Measurements from ENCODE around the gene PSMG2.

PSMG2 gene

DNA sequence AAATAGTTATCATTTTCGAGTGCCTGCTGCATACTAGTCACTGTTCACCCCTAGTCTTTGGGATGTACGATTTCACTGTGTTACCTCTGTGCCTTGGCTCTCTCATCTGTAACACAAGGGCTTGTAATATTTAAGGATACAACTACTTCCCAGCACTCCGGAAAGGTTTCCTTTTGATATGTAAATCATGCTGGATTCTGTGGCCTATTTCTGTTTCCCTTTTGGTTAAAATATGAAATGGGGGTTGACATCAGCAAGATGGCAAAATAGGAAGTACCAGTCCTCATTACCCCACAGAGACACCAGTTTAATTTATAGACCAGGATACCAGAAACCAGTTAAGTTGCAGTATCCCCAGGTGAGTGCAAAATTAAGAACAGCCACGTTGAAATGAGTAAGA is 23.5 kb downstream of the PSMG2 start:
- no peak for DNase-seq (ENCODE audit: low read depth)
- no peak overlapping the region for H3K4me3 ChIP-seq (ENCODE audit: low read depth, low read length)
- TF ChIP-seq, protein P1, sequence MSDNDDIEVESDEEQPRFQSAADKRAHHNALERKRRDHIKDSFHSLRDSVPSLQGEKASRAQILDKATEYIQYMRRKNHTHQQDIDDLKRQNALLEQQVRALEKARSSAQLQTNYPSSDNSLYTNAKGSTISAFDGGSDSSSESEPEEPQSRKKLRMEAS (IDR thresholded peaks at IDR 0.05; ENCODE audit: low read depth, low read length), result no peak

DNA sequence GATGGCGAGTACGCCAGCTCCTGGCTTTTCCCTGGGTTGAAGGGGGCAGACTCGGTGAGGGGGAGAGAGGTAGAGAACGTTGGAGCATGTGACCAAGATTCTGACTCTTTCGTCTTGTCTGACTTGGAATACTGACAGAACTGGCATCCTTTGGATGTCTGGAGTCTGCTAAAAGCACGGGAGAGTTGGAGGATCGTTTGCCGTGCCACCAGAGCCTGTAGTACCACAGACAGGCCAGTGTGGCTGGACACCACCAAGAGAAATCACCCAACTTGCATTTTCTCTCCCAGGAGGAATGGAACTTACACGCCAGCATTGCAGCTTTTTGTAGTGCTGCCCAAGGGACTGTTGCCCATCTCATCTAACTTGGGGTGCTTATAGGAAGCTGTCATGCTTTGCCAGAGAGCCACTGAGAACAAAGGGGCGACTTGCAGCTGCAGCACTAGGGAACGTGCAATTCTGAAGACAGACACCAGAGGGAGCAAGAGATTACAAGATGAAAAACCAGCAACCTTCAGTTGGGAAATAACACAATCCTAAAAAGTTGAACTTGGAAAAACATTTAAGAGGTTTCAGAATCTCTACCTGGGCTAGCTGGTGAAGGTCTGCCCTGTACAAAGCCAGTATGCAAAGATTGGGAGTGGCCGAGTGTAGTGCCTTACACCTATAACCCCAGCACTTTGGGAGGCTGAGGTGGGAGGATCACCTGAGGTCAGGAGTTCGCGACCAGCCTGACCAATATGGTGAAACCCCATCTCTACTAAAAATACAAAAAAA is 24.1 kb downstream of the PSMG2 start:
- TF ChIP-seq POLR2A (IDR thresholded peaks at IDR 0.05; ENCODE audit: extremely low read depth, insufficient read length), result no peak
- TF ChIP-seq, protein P2, sequence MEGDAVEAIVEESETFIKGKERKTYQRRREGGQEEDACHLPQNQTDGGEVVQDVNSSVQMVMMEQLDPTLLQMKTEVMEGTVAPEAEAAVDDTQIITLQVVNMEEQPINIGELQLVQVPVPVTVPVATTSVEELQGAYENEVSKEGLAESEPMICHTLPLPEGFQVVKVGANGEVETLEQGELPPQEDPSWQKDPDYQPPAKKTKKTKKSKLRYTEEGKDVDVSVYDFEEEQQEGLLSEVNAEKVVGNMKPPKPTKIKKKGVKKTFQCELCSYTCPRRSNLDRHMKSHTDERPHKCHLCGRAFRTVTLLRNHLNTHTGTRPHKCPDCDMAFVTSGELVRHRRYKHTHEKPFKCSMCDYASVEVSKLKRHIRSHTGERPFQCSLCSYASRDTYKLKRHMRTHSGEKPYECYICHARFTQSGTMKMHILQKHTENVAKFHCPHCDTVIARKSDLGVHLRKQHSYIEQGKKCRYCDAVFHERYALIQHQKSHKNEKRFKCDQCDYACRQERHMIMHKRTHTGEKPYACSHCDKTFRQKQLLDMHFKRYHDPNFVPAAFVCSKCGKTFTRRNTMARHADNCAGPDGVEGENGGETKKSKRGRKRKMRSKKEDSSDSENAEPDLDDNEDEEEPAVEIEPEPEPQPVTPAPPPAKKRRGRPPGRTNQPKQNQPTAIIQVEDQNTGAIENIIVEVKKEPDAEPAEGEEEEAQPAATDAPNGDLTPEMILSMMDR (IDR thresholded peaks at IDR 0.05; ENCODE audit: low read depth, low read length), result peak; percentile 79
- no peak for TF ChIP-seq MYC (IDR thresholded peaks at IDR 0.05; ENCODE audit: low read depth, low read length)
- TF ChIP-seq, protein P1 (IDR thresholded peaks at IDR 0.05; ENCODE audit: low read depth, low read length), result no peak
- DNase-seq (ENCODE audit: low read depth), result peak; percentile 74

DNA sequence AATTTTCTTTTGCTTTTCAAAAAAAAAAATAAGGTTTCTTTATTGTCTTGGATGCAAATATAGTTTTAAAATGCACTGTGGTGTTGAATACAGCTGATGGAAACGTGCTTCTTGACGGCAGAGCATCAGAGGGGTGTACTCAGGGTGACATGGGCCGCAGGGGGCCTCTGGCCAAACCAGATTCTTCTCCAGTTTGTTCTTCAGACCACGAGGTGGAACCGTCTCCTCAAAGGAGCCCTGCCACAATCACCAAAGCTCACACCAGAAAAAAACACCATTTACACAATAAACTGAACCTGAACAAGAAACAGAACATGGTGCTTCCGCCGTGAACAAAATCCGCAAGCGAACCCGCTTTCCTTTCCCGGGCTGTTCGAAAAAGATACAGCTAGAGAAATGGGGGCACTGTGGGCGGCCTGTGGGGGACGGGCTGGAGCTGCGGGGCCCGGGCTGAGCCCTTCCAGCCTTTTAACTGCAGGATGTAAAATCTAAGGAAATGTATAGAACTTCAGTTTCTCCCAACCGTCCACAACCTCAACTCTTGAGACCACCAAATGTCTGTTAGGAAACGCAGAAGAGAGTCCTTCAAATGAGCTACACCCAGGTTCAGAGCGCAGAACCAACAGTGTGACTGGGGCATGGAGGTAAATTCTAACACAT is 34.5 kb downstream of the PSMG2 start:
- H3K4me3 ChIP-seq (ENCODE audit: low read depth, low read length), result no peak overlapping the region
- DNase-seq (ENCODE audit: low read depth), result no peak
- TF ChIP-seq, protein P2 (IDR thresholded peaks at IDR 0.05; ENCODE audit: low read depth, low read length), result no peak

More for the DNA sequence above, 24.1 kb downstream of the PSMG2 start:
- H3K4me3 ChIP-seq (ENCODE audit: low read depth, low read length), result no peak overlapping the region

DNA sequence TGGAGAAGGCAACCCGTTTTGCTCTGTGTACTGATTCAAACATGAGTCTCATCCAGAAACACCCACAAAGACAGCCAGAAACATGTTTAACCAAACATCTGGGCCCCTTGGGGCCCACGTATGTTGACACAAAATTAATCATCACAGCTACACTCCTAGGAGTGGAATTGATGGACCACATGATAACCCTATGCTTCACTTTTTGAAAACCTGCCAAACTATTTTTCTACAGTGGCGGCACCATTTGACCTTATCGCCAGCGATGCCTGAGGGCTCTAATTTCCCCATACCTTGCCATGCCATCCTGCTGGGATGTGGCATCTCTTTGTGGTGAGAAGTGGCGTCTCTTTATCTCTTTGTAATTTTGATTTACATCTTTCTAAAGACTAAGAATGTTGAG is 38.5 kb downstream of the PSMG2 start:
- H3K4me3 ChIP-seq (ENCODE audit: low read depth, low read length), result no peak overlapping the region
- TF ChIP-seq, protein P1 (IDR thresholded peaks at IDR 0.05; ENCODE audit: low read depth, low read length), result no peak
- TF ChIP-seq MYC (IDR thresholded peaks at IDR 0.05; ENCODE audit: low read depth, low read length) (no peak), POLR2A (IDR thresholded peaks at IDR 0.05; ENCODE audit: extremely low read depth, insufficient read length) (no peak)
- TF ChIP-seq, protein P2 (IDR thresholded peaks at IDR 0.05; ENCODE audit: low read depth, low read length), result no peak

DNA sequence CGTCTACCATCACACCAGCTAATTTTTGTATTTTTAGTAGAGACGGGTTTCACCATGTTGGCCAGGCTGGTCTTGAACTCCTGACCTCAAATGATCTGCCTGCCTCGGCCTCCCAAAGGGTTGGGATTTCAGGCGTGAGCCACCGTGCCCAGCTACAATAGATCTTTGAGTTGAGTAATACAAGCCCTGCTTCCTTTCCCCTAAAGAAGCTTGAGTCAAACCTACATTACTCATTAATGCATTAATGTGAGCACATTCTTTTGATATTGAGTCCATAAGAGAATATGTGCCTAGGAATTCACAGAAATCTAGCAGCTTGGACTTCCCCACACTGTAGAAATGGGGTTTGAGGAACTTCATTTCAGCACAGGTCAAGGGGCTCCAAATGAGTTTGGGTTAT is 39.6 kb downstream of the PSMG2 start:
- DNase-seq (ENCODE audit: low read depth), result no peak
- no peak overlapping the region for H3K4me3 ChIP-seq (ENCODE audit: low read depth, low read length)
- TF ChIP-seq, protein P1 (IDR thresholded peaks at IDR 0.05; ENCODE audit: low read depth, low read length), result no peak
- TF ChIP-seq POLR2A (IDR thresholded peaks at IDR 0.05; ENCODE audit: extremely low read depth, insufficient read length) (no peak), MYC (IDR thresholded peaks at IDR 0.05; ENCODE audit: low read depth, low read length) (no peak)
- TF ChIP-seq, protein P2 (IDR thresholded peaks at IDR 0.05; ENCODE audit: low read depth, low read length), result no peak

More for the DNA sequence above, 38.5 kb downstream of the PSMG2 start:
- DNase-seq (ENCODE audit: low read depth), result no peak

DNA sequence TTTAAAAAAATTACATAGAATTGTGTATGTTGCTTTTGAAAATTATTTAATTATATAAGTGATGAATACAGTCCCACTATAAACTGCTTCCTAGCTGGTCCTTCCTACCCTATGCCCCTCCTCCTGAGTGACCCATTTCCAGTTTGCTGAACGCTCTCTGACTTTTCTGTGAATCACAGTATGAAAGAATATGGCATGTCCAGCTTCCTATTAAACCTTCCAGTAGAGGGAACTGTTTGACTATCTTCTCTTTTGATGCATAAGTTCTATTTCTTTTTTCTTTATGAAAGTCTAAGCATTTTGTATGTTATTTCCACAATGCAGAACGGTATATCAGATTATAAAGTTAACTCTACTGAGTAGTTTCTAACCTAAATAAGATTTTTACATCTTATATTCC is 41.3 kb downstream of the PSMG2 start:
- DNase-seq (ENCODE audit: low read depth), result peak; percentile 64

More for the DNA sequence above, 41.3 kb downstream of the PSMG2 start:
- H3K4me3 ChIP-seq (ENCODE audit: low read depth, low read length), result no peak overlapping the region
- TF ChIP-seq, protein P1 (IDR thresholded peaks at IDR 0.05; ENCODE audit: low read depth, low read length), result no peak
- TF ChIP-seq, protein P2 (IDR thresholded peaks at IDR 0.05; ENCODE audit: low read depth, low read length), result no peak
- TF ChIP-seq POLR2A (IDR thresholded peaks at IDR 0.05; ENCODE audit: extremely low read depth, insufficient read length) (no peak), MYC (IDR thresholded peaks at IDR 0.05; ENCODE audit: low read depth, low read length) (no peak)

Measured in NB4 (cell line).